HepG2 (cell line): ENCODE data around the gene ZFYVE28. TPM values are rescaled to one million over a fixed set of nuclear protein-coding genes. Genes with fewer than 3 reads are reported as not detected.

ENCODE experiments used
- ATAC-seq: fragments of 200-7000 bp; cut with Tn5 transposase; 3 replicates; pipeline ENCODE4 v1.9.1; 2020; ENCODE audit warnings: mild to moderate bottlenecking, moderate library complexity
- BruUV-seq: library from RNA; stranded (reverse); fragments of 400-500 nt; replicated peaks from 2 replicates; lab custom pipeline; 2021; lab: Mats Ljungman, UMichigan
- CTCF ChIA-PET: fragments of 300-600 bp; formaldehyde crosslinking; extraction: SDS; loops from one replicate; lab custom pipeline; 2021; ENCODE audit warnings: low total read pairs, inconsistent platforms, low intra/inter-chr PET ratio; lab: Yijun Ruan, JAX
- POLR2A ChIA-PET: fragments of 350-600 bp; sonication (Branson Sonifier 250); formaldehyde crosslinking; loops from one replicate; lab custom pipeline; 2020; ENCODE audit warnings: antibody characterized with exemption, inconsistent platforms; lab: Yijun Ruan, JAX
- DNase-seq: peaks from one replicate; pipeline ENCODE4 v3.0.0-alpha.2; 2015; ENCODE audit warnings: low spot score
- FAIRE-seq: peaks from 3 replicates; lab custom pipeline; 2011; peaks lifted over from hg19 to GRCh38; lab: Jason Lieb, UNC
- H2AFZ ChIP-seq: one replicate; pipeline ENCODE4 v1.6.1; 2011; ENCODE audit warnings: low read length, inconsistent platforms
- H3K27ac ChIP-seq: fragments of 300-600 bp; 3 replicates; pipeline ENCODE4 v1.8.0; 2011; ENCODE audit warnings: mixed run types, mild to moderate bottlenecking, mixed read lengths, low read length, inconsistent platforms; ENCODE audit not compliant: insufficient read depth; ENCODE audit errors: extremely low read length
- H3K27me3 ChIP-seq, 2 experiments: fragments of 200-600 bp in 1 of 2; 2 replicates in 1 of 2; 3 replicates in 1 of 2; pipeline versions ENCODE4 v1.6.0 to v1.8.0; 2011; ENCODE audit warnings: low read length in 2 of 2, mild to moderate bottlenecking in 2 of 2, moderate library complexity in 2 of 2, inconsistent platforms in 1 of 2; ENCODE audit not compliant: insufficient read depth in 2 of 2, control insufficient read depth in 1 of 2
- H3K36me3 ChIP-seq, 2 experiments: fragments of 200-600 bp in 1 of 2; replicated peaks in 1 of 2; 2 replicates in 1 of 2; 3 replicates in 1 of 2; pipeline versions ENCODE4 v1.5.1 to v1.8.0; 2011; ENCODE audit warnings: low read length in 2 of 2, inconsistent platforms in 1 of 2; ENCODE audit not compliant: insufficient read depth in 2 of 2, control insufficient read depth in 1 of 2
- H3K4me1 ChIP-seq: 2 replicates; pipeline ENCODE4 v1.5.1; 2012; ENCODE audit warnings: low read length, inconsistent platforms; ENCODE audit not compliant: insufficient read depth
- H3K4me2 ChIP-seq: 2 replicates; pipeline ENCODE4 v1.6.0; 2011; ENCODE audit warnings: low read depth, low read length, inconsistent platforms
- H3K4me3 ChIP-seq, 3 experiments: fragments of 200-600 bp in 1 of 3; sonication (generic), shearing (Covaris generic) in 1 of 3; replicated peaks in 1 of 3; 2 replicates each; pipeline ENCODE4 v1.5.1; 2011 to 2016; ENCODE audit warnings: low read length in 3 of 3, inconsistent platforms in 2 of 3, low read depth in 2 of 3, mild to moderate bottlenecking in 2 of 3, control low read depth in 1 of 3, mixed read lengths in 1 of 3; ENCODE audit not compliant: insufficient read depth in 1 of 3
- H3K79me2 ChIP-seq: one replicate; pipeline ENCODE4 v1.6.1; 2011; ENCODE audit warnings: low read length, inconsistent platforms; ENCODE audit not compliant: insufficient read depth
- H3K9ac ChIP-seq: 2 replicates; pipeline ENCODE4 v1.6.0; 2011; ENCODE audit warnings: mild to moderate bottlenecking, low read depth, low read length, inconsistent platforms; ENCODE audit not compliant: insufficient read depth
- H3K9me3 ChIP-seq: 2 replicates; pipeline ENCODE4 v1.5.1; 2012; ENCODE audit warnings: mild to moderate bottlenecking, low read length
- H4K20me1 ChIP-seq: 2 replicates; pipeline ENCODE4 v1.6.0; 2011; ENCODE audit warnings: inconsistent platforms, mild to moderate bottlenecking, low read length, moderate library complexity; ENCODE audit not compliant: insufficient read depth
- STAG1 ChIP-seq: sonication (generic); formaldehyde crosslinking; IDR thresholded peaks from 2 replicates; pipeline ENCODE4 v1.4.0; 2020; ENCODE audit warnings: missing genetic modification reagents
- ZEB1 ChIP-seq: IDR thresholded peaks from 2 replicates; pipeline ENCODE4 v1.6.1; 2012; ENCODE audit warnings: mild to moderate bottlenecking, low read depth, inconsistent platforms; ENCODE audit not compliant: insufficient replicate concordance
- ZNF335 ChIP-seq: sonication (generic); formaldehyde crosslinking; IDR thresholded peaks from 2 replicates; pipeline ENCODE4 v1.4.0; 2020; ENCODE audit warnings: missing genetic modification reagents
- ZNF629 ChIP-seq: sonication (generic); formaldehyde crosslinking; conservative IDR thresholded peaks from 2 replicates; pipeline ENCODE4 v1.5.0; 2020; ENCODE audit warnings: missing genetic modification reagents
- WGBS: methylation state at CpG from one replicate; pipeline ENCODE4 v1.1.6; 2017; ENCODE audit warnings: low lambda C conversion rate; 5-methylcytosine and 5-hydroxymethylcytosine counted together
- in situ Hi-C: cut with HindIII; loops from 2 replicates; pipeline ENCODE4 v1.10.0; 2017; ENCODE audit warnings: low pct_unique_long_range_greater_than_20kb; ENCODE audit not compliant: extremely low pct_ligation_motif_present
- intact Hi-C: fragments of 100-400 bp; cut with micrococcal nuclease; formaldehyde crosslinking; loops from one replicate; pipeline ENCODE4 v1.10.0; 2022; ENCODE audit not compliant: unreplicated experiment
- polyA plus RNA-seq, 8 experiments: library from polyadenylated mRNA; depleted of rRNA in 3 of 8; stranded (reverse) in 7 of 8; unstranded in 1 of 8; fragments of >200 nt; fragmentation: Illumina TruSeq in 4 of 8; extraction: Trizol in 4 of 8; gene quantifications; 2 replicates each; pipeline versions ENCODE4 v1.2.1 to v1.2.3, GENCODE V29; 2011 to 2016; ENCODE audit warnings: low read depth in 4 of 8, missing spikeins in 1 of 8, mixed read lengths in 1 of 8; ENCODE audit not compliant: insufficient read depth in 1 of 8
- total RNA-seq, 5 experiments: library from RNA; depleted of rRNA; stranded (reverse); fragments of >200 nt; fragmentation: Illumina TruSeq; extraction: Trizol; gene quantifications; 2 replicates each; pipeline ENCODE4 v1.2.3, GENCODE V29; 2016; ENCODE audit warnings: low read depth in 1 of 5
- TF ChIP-seq, protein P1 (sequence below): sonication (generic); formaldehyde crosslinking; IDR thresholded peaks from 2 replicates; pipeline ENCODE4 v1.4.0; 2020; ENCODE audit warnings: missing genetic modification reagents

Gene ZFYVE28
- total and polyA plus RNA-seq, 2 of the 13 experiments (the other 11 are each of a cell fraction or from before 2014, with no cell fraction given): 0.12 to 0.22 TPM

DNA sequence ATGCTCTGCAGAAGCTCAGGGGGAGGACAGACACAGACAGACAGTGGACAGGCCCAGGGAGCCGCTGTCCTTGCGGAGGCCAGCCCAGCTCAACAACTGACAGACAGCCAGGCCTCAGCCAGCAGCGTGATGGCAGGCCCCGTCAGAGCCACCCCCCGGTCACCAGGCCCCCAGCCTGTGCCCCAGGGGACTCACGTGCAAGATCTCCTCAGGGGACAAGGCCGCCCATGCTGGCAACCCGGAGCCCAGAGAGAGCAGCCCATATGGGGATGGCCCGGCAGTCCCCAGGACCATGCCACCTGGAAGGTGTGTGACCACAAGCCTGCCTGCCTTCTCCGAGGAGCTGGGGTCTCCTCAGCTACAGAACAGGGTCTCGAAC is 128.5 kb downstream of the ZFYVE28 start:
- Histone ChIP-seq H4K20me1 (no peaks in the 10 kb centered on the region), H2AFZ (no peak overlapping the region), H3K4me1 (no peaks in the 10 kb centered on the region), H3K9me3 (no peaks in the 10 kb centered on the region), H3K4me3 (no peak overlapping the region), H3K27me3 (peaks cover 4 to 61% of the 10 kb centered on the region in 2 experiments; a peak in 4 of 5 replicates), H3K9ac (no peak overlapping the region), H3K4me2 (no peak overlapping the region), H3K27ac (no peak overlapping the region), H3K79me2 (no peaks in the 10 kb centered on the region), H3K36me3 (no peaks in the 10 kb centered on the region)
- TF ChIP-seq ZNF335 (CRISPR knock-in tag) (no peak), ZEB1 (no peak)
- TF ChIP-seq, protein P1, sequence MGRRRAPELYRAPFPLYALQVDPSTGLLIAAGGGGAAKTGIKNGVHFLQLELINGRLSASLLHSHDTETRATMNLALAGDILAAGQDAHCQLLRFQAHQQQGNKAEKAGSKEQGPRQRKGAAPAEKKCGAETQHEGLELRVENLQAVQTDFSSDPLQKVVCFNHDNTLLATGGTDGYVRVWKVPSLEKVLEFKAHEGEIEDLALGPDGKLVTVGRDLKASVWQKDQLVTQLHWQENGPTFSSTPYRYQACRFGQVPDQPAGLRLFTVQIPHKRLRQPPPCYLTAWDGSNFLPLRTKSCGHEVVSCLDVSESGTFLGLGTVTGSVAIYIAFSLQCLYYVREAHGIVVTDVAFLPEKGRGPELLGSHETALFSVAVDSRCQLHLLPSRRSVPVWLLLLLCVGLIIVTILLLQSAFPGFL (CRISPR knock-in tag): no peak
- CTCF ChIA-PET: no interaction called here
- DNase-seq: no peak
- POLR2A ChIA-PET: no interaction called here
- WGBS: no CpG with 5 or more reads among the region's 11 CpGs
- 0 out of 3 replicates have a peak, but pooled peaks have one; percentile 18 for ATAC-seq
- in situ Hi-C loops (no loop called here), intact Hi-C loops (no loop called here)
- BruUV-seq: no TSS peak
- FAIRE-seq: no peak

DNA sequence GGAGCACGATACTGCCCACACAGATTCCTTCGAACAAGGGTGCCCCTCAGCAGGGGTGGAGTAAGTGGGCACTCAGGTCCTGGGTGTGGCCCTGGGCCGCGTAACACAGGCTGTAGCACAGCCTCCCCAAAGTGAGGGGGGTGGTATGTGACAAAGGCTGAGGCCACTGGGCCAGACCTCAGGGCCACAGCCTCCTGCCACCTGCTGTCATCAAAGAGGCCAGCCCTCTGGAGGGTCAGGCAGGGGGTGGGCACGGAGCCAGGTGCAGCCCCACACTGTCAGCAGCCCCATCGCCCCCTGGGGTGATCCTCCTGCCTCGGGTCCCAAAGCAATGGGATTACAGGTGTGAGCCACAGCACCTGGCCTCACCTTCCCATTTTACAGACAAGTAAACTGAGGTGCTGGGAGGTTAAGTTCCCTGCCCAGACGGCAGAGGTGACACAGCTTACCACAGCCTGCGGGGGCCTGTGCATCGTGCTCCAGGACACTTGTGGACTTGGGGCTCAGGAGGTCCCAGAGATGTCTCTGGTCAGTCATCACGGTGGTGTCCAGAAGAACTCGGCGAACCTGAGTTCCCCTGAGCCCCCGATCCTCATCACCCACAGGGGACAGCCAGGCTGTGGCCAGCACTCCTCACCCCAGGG is 129.0 kb downstream of the ZFYVE28 start:
- H3K27ac ChIP-seq: no peak overlapping the region
- no peaks in the 10 kb centered on the region for H3K79me2 ChIP-seq
- no peaks in the 10 kb centered on the region for H4K20me1 ChIP-seq
- BruUV-seq: no TSS peak
- 31% methylated on average over 7 of the region's 14 CpGs for WGBS
- ATAC-seq (no peak), FAIRE-seq (no peak), DNase-seq (no peak)
- no peaks in the 10 kb centered on the region for H3K9me3 ChIP-seq
- H3K4me1 ChIP-seq: no peaks in the 10 kb centered on the region
- H3K9ac ChIP-seq: no peak overlapping the region
- intact Hi-C loops (no loop called here), in situ Hi-C loops (no loop called here)
- no peak overlapping the region for H2AFZ ChIP-seq
- POLR2A ChIA-PET: no interaction called here
- no peaks in the 10 kb centered on the region for H3K36me3 ChIP-seq
- H3K4me2 ChIP-seq: no peak overlapping the region
- TF ChIP-seq STAG1 (CRISPR knock-in tag): no peak
- peak; percentile 74 for TF ChIP-seq ZNF629 (CRISPR knock-in tag)
- peaks cover 4 to 61% of the 10 kb centered on the region in 2 experiments; a peak in 4 of 5 replicates for H3K27me3 ChIP-seq
- no peak overlapping the region for H3K4me3 ChIP-seq
- CTCF ChIA-PET: no interaction called here
